Daoy (cell line): ENCODE measurements around the gene DNAJC5. TPM values are rescaled to one million over a fixed set of nuclear protein-coding genes. Genes with fewer than 3 reads are reported as not detected.

ENCODE experiments used
- DNase-seq: peaks from one replicate; pipeline ENCODE4 v3.0.0-alpha.2; 2015; ENCODE audit warnings: low read depth
- total RNA-seq: library from RNA; depleted of rRNA; stranded (reverse); fragments of >200 nt; shearing (Covaris generic); gene quantifications from 2 replicates; pipeline ENCODE4 v1.2.3, GENCODE V29; 2014; rRNA removed

The DNAJC5 gene
- total RNA-seq, 1 experiment from 2014 or later, result 34.4 TPM

DNA sequence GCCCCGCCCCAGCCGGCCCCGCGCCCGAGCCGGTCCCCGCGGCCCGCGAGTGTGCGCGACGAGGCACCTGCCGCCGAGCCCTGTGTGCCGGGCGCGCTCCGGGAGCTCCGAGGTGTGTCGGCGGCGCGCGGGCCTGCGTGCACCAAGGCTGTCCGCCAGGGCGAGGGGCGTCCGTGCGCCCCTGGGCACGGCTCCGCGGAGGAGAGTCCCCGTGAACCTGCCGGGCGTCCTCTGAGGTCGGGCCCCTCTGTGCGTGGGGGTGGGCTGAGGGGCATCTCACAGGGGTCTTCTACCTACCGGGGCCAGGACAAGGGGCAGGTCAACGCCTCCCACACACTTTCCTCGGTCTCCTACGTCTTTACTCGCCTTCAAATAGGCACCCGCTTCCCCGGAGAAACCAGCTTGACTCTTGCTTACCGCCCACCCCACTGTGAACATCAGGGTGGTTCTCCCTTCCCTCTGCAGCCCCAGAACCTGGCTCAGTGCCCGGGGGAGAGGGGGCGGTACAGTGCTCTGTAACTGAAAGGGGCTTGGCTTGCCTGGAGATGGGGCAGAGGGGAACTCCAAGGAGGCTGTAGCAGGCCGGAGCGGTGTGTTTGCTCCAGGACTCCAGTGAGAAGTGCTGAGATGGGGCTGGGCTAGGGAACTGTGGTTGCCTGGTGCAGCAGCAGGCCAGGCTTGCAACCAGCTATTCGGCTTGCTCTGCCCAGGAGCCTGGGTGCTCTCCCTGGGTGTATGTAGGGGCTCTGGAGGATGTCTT, 84.8 kb downstream of the DNAJC5 start, which contains the start of gene SAMD10:
Gene SAMD10, minus strand, starts transcription at position 86 of the 760 bp plus-strand sequence. CDS start 175 bp downstream, outside the sequence.
- peak; percentile 75 for DNase-seq

- no peak for DNase-seq
Measured at GRCh38 chr20:63980317-63980805, 85.4 kb downstream of the DNAJC5 start.

- DNase-seq, result peak; percentile 97
Measured at GRCh38 chr20:63980806-63981728, 86.1 kb downstream of the DNAJC5 start, which contains the start of gene PRPF6. Gene PRPF6, plus strand, starts transcription at chr20:63981132. Its CDS starts 114 bp downstream, at chr20:63981246.

DNA sequence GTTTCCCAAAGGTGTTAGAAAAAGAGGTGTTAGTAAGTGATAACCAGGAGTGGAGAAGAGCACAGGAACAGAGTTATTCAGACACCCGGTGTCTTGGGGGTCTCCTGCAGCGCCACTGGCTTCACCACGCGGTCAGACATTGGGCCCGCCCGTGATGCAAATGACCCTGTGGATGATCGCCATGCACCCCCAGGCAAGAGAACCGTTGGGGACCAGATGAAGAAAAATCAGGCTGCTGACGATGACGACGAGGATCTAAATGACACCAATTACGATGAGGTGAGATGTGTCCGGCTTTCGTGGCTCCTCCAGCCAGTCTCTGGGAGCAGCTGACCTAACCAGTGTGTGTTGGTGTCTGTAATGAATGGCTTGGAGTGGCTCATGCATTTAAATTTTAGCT, 88.0 kb downstream of the DNAJC5 start:
- DNase-seq, result no peak

Other genes with a start within 250 kb of the DNAJC5 start
- gene STMN3, start 241.7 kb upstream of the DNAJC5 start, total RNA-seq, result 18.5 and 23.3 TPM in 2 replicates
- gene RTEL1, start 236.8 kb upstream of the DNAJC5 start, total RNA-seq, result 11.4 and 26.0 TPM in 2 replicates
- 12.6 and 14.7 TPM in 2 replicates for gene TNFRSF6B, start 198.5 kb upstream of the DNAJC5 start, total RNA-seq
- gene ARFRP1, start 187.2 kb upstream of the DNAJC5 start, total RNA-seq, result 25.1 and 28.2 TPM in 2 replicates
- 18.7 and 29.2 TPM in 2 replicates for gene ZGPAT, start 187.1 kb upstream of the DNAJC5 start, total RNA-seq
- 2.4 and 3.6 TPM in 2 replicates for gene LIME1, start 158.5 kb upstream of the DNAJC5 start, total RNA-seq
- gene SLC2A4RG, start 155.3 kb upstream of the DNAJC5 start, total RNA-seq, result 6.6 and 14.6 TPM in 2 replicates
- gene ZBTB46, start 63.9 kb upstream of the DNAJC5 start, total RNA-seq, result 3.4 and 3.5 TPM in 2 replicates
- gene ABHD16B, start 33.6 kb upstream of the DNAJC5 start, total RNA-seq, result not detected in 2 replicates
- gene TPD52L2, start 29.9 kb upstream of the DNAJC5 start, total RNA-seq, result 80.3 and 92.0 TPM in 2 replicates
- gene UCKL1, start 61.3 kb downstream of the DNAJC5 start, total RNA-seq, result 3.1 and 6.3 TPM in 2 replicates
- 3.9 and 4.5 TPM in 2 replicates for gene ZNF512B, start 74.8 kb downstream of the DNAJC5 start, total RNA-seq
- 0.86 and 1.2 TPM in 2 replicates for gene SAMD10, start 84.5 kb downstream of the DNAJC5 start, total RNA-seq
- gene PRPF6, start 86.0 kb downstream of the DNAJC5 start, total RNA-seq, result 81.6 and 82.7 TPM in 2 replicates
- 1.1 and 1.8 TPM in 2 replicates for gene C20orf204, start 141.1 kb downstream of the DNAJC5 start, total RNA-seq
- gene SOX18, start 154.5 kb downstream of the DNAJC5 start, total RNA-seq, result not detected in 2 replicates
- gene TCEA2, start 168.1 kb downstream of the DNAJC5 start, total RNA-seq, result 21.7 and 26.0 TPM in 2 replicates
- 18.2 and 25.6 TPM in 2 replicates for gene RGS19, start 184.4 kb downstream of the DNAJC5 start, total RNA-seq
- 0.33 and 0.51 TPM in 2 replicates for gene OPRL1, start 185.0 kb downstream of the DNAJC5 start, total RNA-seq
- gene LKAAEAR1, start 189.3 kb downstream of the DNAJC5 start, total RNA-seq, result 0.95 TPM in 1 of 2 replicates, not detected in the other
- not detected in 2 replicates for gene NPBWR2, start 212.4 kb downstream of the DNAJC5 start, total RNA-seq